HL-60 (cell line): Measurements from ENCODE around the gene RERG.

Source experiments
- CTCF ChIP-seq: IDR thresholded peaks from one replicate; pipeline ENCODE4 v1.5.1; 2011; ENCODE audit warnings: low read length, control low read depth, inconsistent platforms; ENCODE audit not compliant: insufficient read depth
- GABPA ChIP-seq: IDR thresholded peaks from 2 replicates; pipeline ENCODE4 v1.6.1; 2012; ENCODE audit warnings: low read depth
- POLR2AphosphoS5 ChIP-seq: IDR thresholded peaks from 2 replicates; pipeline ENCODE4 v1.6.1; 2012; ENCODE audit warnings: low read depth
- REST ChIP-seq: IDR thresholded peaks from 2 replicates; pipeline ENCODE4 v1.6.1; 2012; ENCODE audit warnings: low read depth; ENCODE audit not compliant: insufficient replicate concordance

GRCh38 chr12:15168026-15168678 is 53.1 kb downstream of the RERG start:
- TF ChIP-seq CTCF: no peak
- TF ChIP-seq REST: no peak
- TF ChIP-seq GABPA: no peak
- TF ChIP-seq POLR2AphosphoS5: no peak
